AG09309 (cell line): ENCODE results near the gene FETUB.
A peak's percentile ranks its signal among the peaks of the same experiment; 100 is the strongest.

Source experiments
- DNase-seq: peaks from one replicate; pipeline ENCODE4 v3.0.0-alpha.2; 2010; ENCODE audit warnings: low read depth
- H3K4me3 ChIP-seq: 2 replicates; pipeline ENCODE4 v1.5.1; 2011; ENCODE audit warnings: mild to moderate bottlenecking, low read depth, low read length, moderate library complexity; ENCODE audit not compliant: control insufficient read depth
- TF ChIP-seq, protein P1 (sequence below): IDR thresholded peaks from 2 replicates; pipeline ENCODE4 v1.5.1; 2011; ENCODE audit warnings: mild to moderate bottlenecking, low read depth, low read length, inconsistent platforms; ENCODE audit not compliant: insufficient read depth, control insufficient read depth; ENCODE audit errors: missing control alignments

FETUB gene

GRCh38 chr3:186605078-186605477 is 35.1 kb upstream of the FETUB start:
- no peak for DNase-seq
- no peak overlapping the region for H3K4me3 ChIP-seq
- TF ChIP-seq, protein P1, sequence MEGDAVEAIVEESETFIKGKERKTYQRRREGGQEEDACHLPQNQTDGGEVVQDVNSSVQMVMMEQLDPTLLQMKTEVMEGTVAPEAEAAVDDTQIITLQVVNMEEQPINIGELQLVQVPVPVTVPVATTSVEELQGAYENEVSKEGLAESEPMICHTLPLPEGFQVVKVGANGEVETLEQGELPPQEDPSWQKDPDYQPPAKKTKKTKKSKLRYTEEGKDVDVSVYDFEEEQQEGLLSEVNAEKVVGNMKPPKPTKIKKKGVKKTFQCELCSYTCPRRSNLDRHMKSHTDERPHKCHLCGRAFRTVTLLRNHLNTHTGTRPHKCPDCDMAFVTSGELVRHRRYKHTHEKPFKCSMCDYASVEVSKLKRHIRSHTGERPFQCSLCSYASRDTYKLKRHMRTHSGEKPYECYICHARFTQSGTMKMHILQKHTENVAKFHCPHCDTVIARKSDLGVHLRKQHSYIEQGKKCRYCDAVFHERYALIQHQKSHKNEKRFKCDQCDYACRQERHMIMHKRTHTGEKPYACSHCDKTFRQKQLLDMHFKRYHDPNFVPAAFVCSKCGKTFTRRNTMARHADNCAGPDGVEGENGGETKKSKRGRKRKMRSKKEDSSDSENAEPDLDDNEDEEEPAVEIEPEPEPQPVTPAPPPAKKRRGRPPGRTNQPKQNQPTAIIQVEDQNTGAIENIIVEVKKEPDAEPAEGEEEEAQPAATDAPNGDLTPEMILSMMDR, result no peak

DNA sequence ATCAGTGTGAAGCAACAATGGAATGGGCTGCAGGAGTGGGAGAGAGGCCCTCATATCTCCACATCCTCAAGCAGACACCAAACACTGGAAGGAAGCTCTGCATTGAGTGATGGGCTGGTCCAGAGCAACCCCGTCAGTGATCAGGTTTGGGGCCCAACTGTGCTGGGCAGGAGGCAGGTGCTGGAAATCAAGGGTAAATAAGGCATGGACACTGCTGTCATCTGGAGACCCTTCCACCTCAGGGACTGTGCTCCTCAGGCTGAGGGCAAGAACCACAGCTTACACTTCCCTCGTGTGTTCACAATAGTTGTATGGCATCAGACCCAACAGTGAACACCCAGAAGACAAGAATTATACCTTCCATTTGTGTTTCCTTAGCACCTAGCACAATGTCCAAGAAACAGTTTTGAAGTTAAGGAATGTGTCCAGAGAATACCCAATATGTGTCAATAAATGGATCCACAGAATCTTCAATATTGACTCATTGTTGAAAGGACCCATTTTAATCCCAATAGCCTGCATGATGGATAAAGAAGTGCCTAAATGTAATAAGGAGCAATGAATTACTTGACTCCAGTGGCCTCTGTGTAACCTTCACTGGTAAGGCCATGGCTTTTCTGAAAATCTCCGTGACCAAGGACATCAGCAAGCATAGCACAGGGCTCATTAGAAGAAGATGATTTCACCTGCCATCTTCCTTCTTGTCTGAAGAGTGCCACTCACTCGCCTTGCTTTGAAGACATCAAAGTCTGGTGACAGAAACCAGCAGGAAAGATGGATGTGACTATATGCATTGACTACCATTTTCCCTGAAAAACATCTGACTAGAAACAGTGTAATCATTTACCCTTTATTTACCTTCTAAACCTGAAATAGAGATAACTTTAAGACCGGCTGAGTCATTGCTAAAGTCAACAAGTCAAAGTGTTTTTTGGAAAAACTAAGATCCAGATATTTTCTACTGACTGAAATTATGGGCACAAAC is 34.3 kb upstream of the FETUB start:
- no peak overlapping the region for H3K4me3 ChIP-seq
- TF ChIP-seq, protein P1, result no peak
- DNase-seq, result no peak

DNA sequence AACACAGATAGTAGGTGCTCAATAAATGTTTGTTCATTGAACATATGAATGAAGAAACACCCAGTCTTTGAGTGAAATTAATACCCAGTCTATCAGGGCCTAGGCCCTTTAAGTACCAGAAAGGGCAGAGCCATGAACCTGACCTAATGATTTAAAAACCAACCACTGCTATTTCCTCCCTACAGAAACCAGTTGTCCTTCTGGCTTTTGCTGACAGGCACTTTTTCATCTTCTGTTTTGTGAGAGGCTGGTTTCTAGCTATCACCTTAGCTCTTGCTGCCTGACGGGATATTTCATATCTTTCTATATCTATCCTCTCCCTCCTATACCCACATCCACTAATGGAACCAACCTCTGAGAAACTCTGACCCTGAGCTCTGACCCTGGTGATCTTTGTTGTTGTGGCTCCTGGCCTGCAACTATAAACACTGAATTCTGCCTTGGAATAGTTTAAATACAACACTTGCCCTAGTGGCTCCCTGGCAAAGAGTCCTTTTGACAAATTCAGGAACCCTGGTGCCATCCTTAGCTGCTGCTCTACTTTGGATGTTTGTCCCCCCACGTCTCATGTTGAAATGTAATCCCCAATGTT is 31.5 kb upstream of the FETUB start:
- H3K4me3 ChIP-seq, result no peak overlapping the region
- DNase-seq, result no peak
- TF ChIP-seq, protein P1, result no peak

DNA sequence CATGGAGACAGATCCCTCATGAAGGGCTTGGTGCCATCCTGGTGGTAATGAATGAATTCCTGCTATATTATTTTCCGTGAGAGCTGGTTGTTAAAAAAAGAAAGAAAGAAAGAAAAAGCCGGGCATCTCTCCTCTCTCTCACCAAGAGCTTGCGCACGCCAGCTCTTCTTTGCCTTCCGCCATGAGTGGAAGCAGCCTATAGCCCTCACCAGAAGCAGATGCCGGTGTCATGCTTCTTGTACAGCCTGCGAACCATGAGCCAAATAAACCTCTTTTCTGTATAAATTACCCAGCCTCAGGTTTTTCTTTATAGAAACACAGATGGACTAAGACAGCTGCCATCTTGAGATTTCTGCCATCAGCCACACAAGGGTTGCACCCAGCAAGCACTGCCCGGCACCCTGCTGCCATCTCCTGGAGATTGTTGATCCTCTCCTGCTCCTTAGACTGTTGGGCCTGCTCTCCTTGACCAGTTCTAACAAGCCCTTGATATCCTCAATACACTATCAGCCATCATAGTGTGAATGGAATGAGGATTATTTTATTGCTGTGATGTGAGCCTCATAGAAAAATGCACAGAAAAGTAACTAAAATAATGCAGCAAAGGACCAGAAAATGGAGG is 30.8 kb upstream of the FETUB start:
- TF ChIP-seq, protein P1, result peak; percentile 41
- no peak overlapping the region for H3K4me3 ChIP-seq
- DNase-seq, result no peak

- no peak for DNase-seq
- TF ChIP-seq, protein P1, result no peak
- no peak overlapping the region for H3K4me3 ChIP-seq
These were observed 28.1 kb upstream of the FETUB start for GRCh38 chr3:186612065-186612464.

- TF ChIP-seq, protein P1, result no peak
- H3K4me3 ChIP-seq, result no peak within 1 kb of the TSS
- no peak for DNase-seq
These were observed 27.2 kb upstream of the FETUB start, which contains the start of gene AHSG for GRCh38 chr3:186612721-186613636. AHSG (plus strand) TSS chr3:186613060; CDS start chr3:186613142, 82 bp downstream.
